ENCODE results near the gene CFAP69. TPM values are rescaled to one million over a fixed set of nuclear protein-coding genes. Genes with fewer than 3 reads are reported as not detected.
A peak's percentile ranks its signal among the peaks of the same experiment; 100 is the strongest.
"Not testable (repeated sequence)": the region's sequence is repeated elsewhere in the genome, so short reads cannot be mapped to it uniquely, and the experiment has no call there.

Gene CFAP69
- total and polyA plus RNA-seq, 4 donors, result 10.0 to 17.5 (median 11.1) TPM

GRCh38 chr7:90320801-90321494, 76.0 kb downstream of the CFAP69 start, which contains the start of gene FAM237B:
Gene FAM237B, minus strand, starts transcription at chr7:90321304. Its CDS starts 1,556 bp downstream, at chr7:90319748.
- H3K4me1 ChIP-seq (ENCODE audit: control insufficient read depth, insufficient read depth, low read length), result peaks cover 10% of the 10 kb centered on the region
- H3K27me3 ChIP-seq (ENCODE audit: control insufficient read depth, insufficient read depth, low read length), result peaks cover 30% of the 10 kb centered on the region
- no peaks in the 10 kb centered on the region for H3K9me3 ChIP-seq (ENCODE audit: control insufficient read depth, insufficient read depth, low read length)
- DNase-seq (ENCODE audit: low read depth in 4 of 6, low spot score in 6 of 6), result peak in 2 of 6 donors; percentile 33 to 54
- no peaks in the 10 kb centered on the region for H3K36me3 ChIP-seq (ENCODE audit: control insufficient read depth, insufficient read depth, low read length)
- WGBS (ENCODE audit: insufficient coverage), result under 1% methylated on average over 62 of the region's 62 CpGs
- no peak within 1 kb of the TSS for H3K27ac ChIP-seq (ENCODE audit: low read depth, low read length)
- H3K4me3 ChIP-seq (ENCODE audit: low read depth, low read length), result no peak within 1 kb of the TSS

GRCh38 chr7:90322837-90323236, 77.9 kb downstream of the CFAP69 start:
- no peak overlapping the region for H3K27ac ChIP-seq (ENCODE audit: low read depth, low read length)
- no peak for DNase-seq (ENCODE audit: low read depth in 4 of 6, low spot score in 6 of 6)
- peaks cover 10% of the 10 kb centered on the region for H3K4me1 ChIP-seq (ENCODE audit: control insufficient read depth, insufficient read depth, low read length)
- peaks cover 30% of the 10 kb centered on the region for H3K27me3 ChIP-seq (ENCODE audit: control insufficient read depth, insufficient read depth, low read length)
- H3K36me3 ChIP-seq (ENCODE audit: control insufficient read depth, insufficient read depth, low read length), result no peaks in the 10 kb centered on the region
- no peak overlapping the region for H3K4me3 ChIP-seq (ENCODE audit: low read depth, low read length)
- H3K9me3 ChIP-seq (ENCODE audit: control insufficient read depth, insufficient read depth, low read length), result no peaks in the 10 kb centered on the region

- no peaks in the 10 kb centered on the region for H3K36me3 ChIP-seq (ENCODE audit: control insufficient read depth, insufficient read depth, low read length)
- peaks cover 9% of the 10 kb centered on the region for H3K27me3 ChIP-seq (ENCODE audit: control insufficient read depth, insufficient read depth, low read length)
- no peaks in the 10 kb centered on the region for H3K4me1 ChIP-seq (ENCODE audit: control insufficient read depth, insufficient read depth, low read length)
- peak in 1 of 6 donors; percentile 7 for DNase-seq (ENCODE audit: low read depth in 4 of 6, low spot score in 6 of 6)
- H3K4me3 ChIP-seq (ENCODE audit: low read depth, low read length), result no peak overlapping the region
- no CpG with 5 or more reads among the region's 1 CpG for WGBS (ENCODE audit: insufficient coverage)
- H3K27ac ChIP-seq (ENCODE audit: low read depth, low read length), result no peak overlapping the region
- H3K9me3 ChIP-seq (ENCODE audit: control insufficient read depth, insufficient read depth, low read length), result no peaks in the 10 kb centered on the region
These were observed 81.5 kb downstream of the CFAP69 start for GRCh38 chr7:90326500-90326899.

- no peak for DNase-seq (ENCODE audit: low read depth in 4 of 6, low spot score in 6 of 6)
- Histone ChIP-seq H3K27me3 (ENCODE audit: control insufficient read depth, insufficient read depth, low read length) (no peaks in the 10 kb centered on the region), H3K4me3 (ENCODE audit: low read depth, low read length) (no peak overlapping the region), H3K36me3 (ENCODE audit: control insufficient read depth, insufficient read depth, low read length) (no peaks in the 10 kb centered on the region), H3K4me1 (ENCODE audit: control insufficient read depth, insufficient read depth, low read length) (no peaks in the 10 kb centered on the region), H3K27ac (ENCODE audit: low read depth, low read length) (no peak overlapping the region), H3K9me3 (ENCODE audit: control insufficient read depth, insufficient read depth, low read length) (no peaks in the 10 kb centered on the region)
- 94% methylated on average over 47 of the region's 48 CpGs for WGBS (ENCODE audit: insufficient coverage)
These were observed 89.3 kb downstream of the CFAP69 start for GRCh38 chr7:90334193-90334843.

GRCh38 chr7:90334926-90335325, 90.0 kb downstream of the CFAP69 start:
- 100% methylated on average over 1 of the region's 2 CpGs for WGBS (ENCODE audit: insufficient coverage)

GRCh38 chr7:90337106-90337505, 92.1 kb downstream of the CFAP69 start:
- Histone ChIP-seq H3K36me3 (ENCODE audit: control insufficient read depth, insufficient read depth, low read length) (no peaks in the 10 kb centered on the region), H3K4me3 (ENCODE audit: low read depth, low read length) (no peak overlapping the region)

More at GRCh38 chr7:90334926-90335325, 90.0 kb downstream of the CFAP69 start:
- H3K27me3 ChIP-seq (ENCODE audit: control insufficient read depth, insufficient read depth, low read length); H3K4me3 ChIP-seq (ENCODE audit: low read depth, low read length); DNase-seq (ENCODE audit: low read depth in 4 of 6, low spot score in 6 of 6); H3K36me3 ChIP-seq (ENCODE audit: control insufficient read depth, insufficient read depth, low read length); H3K4me1 ChIP-seq (ENCODE audit: control insufficient read depth, insufficient read depth, low read length); H3K9me3 ChIP-seq (ENCODE audit: control insufficient read depth, insufficient read depth, low read length); H3K27ac ChIP-seq (ENCODE audit: low read depth, low read length): not testable (repeated sequence)

GRCh38 chr7:90345016-90345415, 100.0 kb downstream of the CFAP69 start:
- Histone ChIP-seq H3K36me3 (ENCODE audit: control insufficient read depth, insufficient read depth, low read length) (no peaks in the 10 kb centered on the region), H3K9me3 (ENCODE audit: control insufficient read depth, insufficient read depth, low read length) (no peaks in the 10 kb centered on the region), H3K4me1 (ENCODE audit: control insufficient read depth, insufficient read depth, low read length) (peaks cover 4% of the 10 kb centered on the region), H3K27ac (ENCODE audit: low read depth, low read length) (no peak overlapping the region), H3K27me3 (ENCODE audit: control insufficient read depth, insufficient read depth, low read length) (no peaks in the 10 kb centered on the region), H3K4me3 (ENCODE audit: low read depth, low read length) (no peak overlapping the region)
- no peak for DNase-seq (ENCODE audit: low read depth in 4 of 6, low spot score in 6 of 6)

More at GRCh38 chr7:90337106-90337505, 92.1 kb downstream of the CFAP69 start:
- H3K27ac ChIP-seq (ENCODE audit: low read depth, low read length), result no peak overlapping the region
- H3K9me3 ChIP-seq (ENCODE audit: control insufficient read depth, insufficient read depth, low read length), result no peaks in the 10 kb centered on the region
- no peaks in the 10 kb centered on the region for H3K4me1 ChIP-seq (ENCODE audit: control insufficient read depth, insufficient read depth, low read length)
- H3K27me3 ChIP-seq (ENCODE audit: control insufficient read depth, insufficient read depth, low read length), result no peaks in the 10 kb centered on the region
- DNase-seq (ENCODE audit: low read depth in 4 of 6, low spot score in 6 of 6), result no peak

GRCh38 chr7:90345595-90346335, 100.8 kb downstream of the CFAP69 start:
- WGBS (ENCODE audit: insufficient coverage), result 0% methylated on average over 10 of the region's 18 CpGs
- no peaks in the 10 kb centered on the region for H3K36me3 ChIP-seq (ENCODE audit: control insufficient read depth, insufficient read depth, low read length)
- peak; percentile 11 to 76 (median 43) for DNase-seq (ENCODE audit: low read depth in 4 of 6, low spot score in 6 of 6)
- peak overlapping the region; percentile 91 for H3K27ac ChIP-seq (ENCODE audit: low read depth, low read length)
- peak overlapping the region; percentile 94 for H3K4me3 ChIP-seq (ENCODE audit: low read depth, low read length)
- no peaks in the 10 kb centered on the region for H3K9me3 ChIP-seq (ENCODE audit: control insufficient read depth, insufficient read depth, low read length)
- H3K27me3 ChIP-seq (ENCODE audit: control insufficient read depth, insufficient read depth, low read length), result no peaks in the 10 kb centered on the region
- peaks cover 4% of the 10 kb centered on the region for H3K4me1 ChIP-seq (ENCODE audit: control insufficient read depth, insufficient read depth, low read length)

- Histone ChIP-seq H3K27ac (ENCODE audit: low read depth, low read length) (peak within 1 kb of the TSS; percentile 91), H3K36me3 (ENCODE audit: control insufficient read depth, insufficient read depth, low read length) (no peaks in the 10 kb centered on the region), H3K9me3 (ENCODE audit: control insufficient read depth, insufficient read depth, low read length) (no peaks in the 10 kb centered on the region), H3K4me3 (ENCODE audit: low read depth, low read length) (peak within 1 kb of the TSS; percentile 94), H3K27me3 (ENCODE audit: control insufficient read depth, insufficient read depth, low read length) (no peaks in the 10 kb centered on the region), H3K4me1 (ENCODE audit: control insufficient read depth, insufficient read depth, low read length) (peaks cover 4% of the 10 kb centered on the region)
- WGBS (ENCODE audit: insufficient coverage), result under 1% methylated on average over 29 of the region's 37 CpGs
- peak; percentile 87 to 99 (median 94) for DNase-seq (ENCODE audit: low read depth in 4 of 6, low spot score in 6 of 6)
These were observed 101.6 kb downstream of the CFAP69 start, which contains the start of gene GTPBP10 for GRCh38 chr7:90346336-90347125. Gene GTPBP10, plus strand, starts transcription at chr7:90346716. Its CDS starts 26 bp downstream, at chr7:90346742.
